COLO668 (cell line): Measurements from ENCODE around the gene LRIG2.
"Not testable (repeated sequence)": the region's sequence is repeated elsewhere in the genome, so short reads cannot be mapped to it uniquely, and the experiment has no call there.

Experiments used
- DNase-seq: peaks from one replicate; lab custom pipeline; 2025; ENCODE audit not compliant: unreplicated experiment; lab: John Stamatoyannopoulos, UW

LRIG2 gene, protein sequence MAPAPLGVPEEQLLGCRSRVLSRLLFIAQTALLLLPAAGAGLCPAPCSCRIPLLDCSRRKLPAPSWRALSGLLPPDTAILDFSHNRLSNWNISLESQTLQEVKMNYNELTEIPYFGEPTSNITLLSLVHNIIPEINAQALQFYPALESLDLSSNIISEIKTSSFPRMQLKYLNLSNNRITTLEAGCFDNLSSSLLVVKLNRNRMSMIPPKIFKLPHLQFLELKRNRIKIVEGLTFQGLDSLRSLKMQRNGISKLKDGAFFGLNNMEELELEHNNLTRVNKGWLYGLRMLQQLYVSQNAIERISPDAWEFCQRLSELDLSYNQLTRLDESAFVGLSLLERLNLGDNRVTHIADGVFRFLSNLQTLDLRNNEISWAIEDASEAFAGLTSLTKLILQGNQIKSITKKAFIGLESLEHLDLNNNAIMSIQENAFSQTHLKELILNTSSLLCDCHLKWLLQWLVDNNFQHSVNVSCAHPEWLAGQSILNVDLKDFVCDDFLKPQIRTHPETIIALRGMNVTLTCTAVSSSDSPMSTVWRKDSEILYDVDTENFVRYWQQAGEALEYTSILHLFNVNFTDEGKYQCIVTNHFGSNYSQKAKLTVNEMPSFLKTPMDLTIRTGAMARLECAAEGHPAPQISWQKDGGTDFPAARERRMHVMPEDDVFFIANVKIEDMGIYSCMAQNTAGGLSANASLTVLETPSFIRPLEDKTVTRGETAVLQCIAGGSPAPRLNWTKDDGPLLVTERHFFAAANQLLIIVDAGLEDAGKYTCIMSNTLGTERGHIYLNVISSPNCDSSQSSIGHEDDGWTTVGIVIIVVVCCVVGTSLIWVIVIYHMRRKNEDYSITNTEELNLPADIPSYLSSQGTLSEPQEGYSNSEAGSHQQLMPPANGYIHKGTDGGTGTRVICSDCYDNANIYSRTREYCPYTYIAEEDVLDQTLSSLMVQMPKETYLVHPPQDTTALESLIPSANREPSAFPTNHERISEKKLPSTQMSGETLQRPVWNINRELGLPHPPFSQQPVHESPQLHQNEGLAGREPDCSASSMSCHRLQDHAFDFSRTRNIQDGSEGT

DNA sequence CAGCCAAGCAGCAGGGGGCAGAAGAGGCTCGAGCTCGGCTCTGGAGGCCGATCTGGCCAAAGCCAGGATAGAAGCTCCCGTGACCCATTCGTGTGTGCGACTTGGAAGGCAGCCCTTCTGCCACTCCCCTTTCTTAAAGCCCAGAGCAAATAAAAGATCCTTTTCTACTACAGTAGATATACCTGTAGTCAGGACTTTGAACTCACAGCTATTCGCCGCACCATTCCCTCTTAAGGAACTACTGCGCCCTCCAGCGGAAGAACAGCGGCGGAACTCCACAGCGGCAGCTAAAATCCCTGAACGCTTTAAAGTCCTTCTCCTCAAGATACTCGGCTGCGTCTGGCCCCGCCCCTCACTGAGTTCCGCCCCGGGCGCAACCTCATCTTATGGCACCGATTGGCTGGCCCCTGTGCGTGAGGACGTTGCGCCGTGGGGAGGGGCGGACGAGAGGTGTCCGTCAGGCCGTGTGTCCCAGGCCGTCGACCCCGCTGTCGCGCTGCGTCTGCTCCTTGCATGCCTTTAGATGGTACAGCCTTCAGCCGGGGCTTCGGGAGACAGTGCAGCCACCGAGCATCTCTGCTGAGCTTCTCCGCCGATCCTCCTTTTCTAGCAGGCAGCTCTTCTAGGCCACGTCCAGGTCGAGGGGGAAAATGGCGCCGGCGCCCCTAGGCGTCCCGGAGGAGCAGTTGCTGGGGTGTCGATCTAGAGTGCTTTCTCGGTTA, at the start of gene LRIG2:
Gene LRIG2, plus strand, starts transcription at position 442 of the 722 bp plus-strand sequence. Its CDS starts 209 bp downstream, at position 651.
- DNase-seq = peak; percentile 97

DNA sequence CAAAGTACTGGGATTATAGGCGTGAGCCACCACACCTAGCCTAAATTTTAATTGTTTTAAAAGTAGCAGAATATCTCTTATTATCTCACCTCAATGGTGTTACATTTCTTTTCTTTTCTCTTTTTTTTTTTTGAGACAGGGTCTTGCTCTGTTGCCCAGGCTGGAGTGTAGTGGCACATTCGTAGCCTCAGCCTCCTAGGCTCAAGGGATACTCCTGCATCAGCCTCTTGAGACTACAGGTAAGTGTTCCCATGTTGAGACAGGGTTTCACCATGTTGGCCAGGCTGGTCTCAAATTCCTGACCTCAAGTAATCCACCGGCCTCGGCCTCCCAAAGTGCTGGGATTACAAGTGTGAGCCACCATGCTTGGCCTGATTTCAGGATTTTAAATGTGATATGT, 49.7 kb upstream of the LRIG2 start:
- not testable (repeated sequence) for DNase-seq

DNA sequence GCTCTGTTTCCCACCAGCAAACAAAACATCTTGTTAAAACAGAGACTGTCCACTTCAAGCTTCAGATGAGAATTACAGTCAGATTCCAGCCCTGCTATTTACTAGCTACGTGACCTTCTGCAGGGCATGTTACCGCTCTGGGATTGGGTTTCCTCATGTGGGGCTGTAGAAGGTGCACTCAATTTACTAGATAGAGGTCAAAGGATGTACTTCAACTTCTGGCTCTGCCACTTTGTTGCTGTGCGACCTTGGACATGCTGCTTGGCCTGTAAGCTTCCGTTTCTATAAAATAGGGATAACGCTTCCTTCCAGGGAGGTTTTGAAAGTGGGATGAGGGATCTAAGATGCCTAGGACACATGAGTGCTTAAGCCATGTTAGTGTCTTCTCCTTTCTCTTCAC, 46.0 kb upstream of the LRIG2 start:
- DNase-seq = no peak

DNA sequence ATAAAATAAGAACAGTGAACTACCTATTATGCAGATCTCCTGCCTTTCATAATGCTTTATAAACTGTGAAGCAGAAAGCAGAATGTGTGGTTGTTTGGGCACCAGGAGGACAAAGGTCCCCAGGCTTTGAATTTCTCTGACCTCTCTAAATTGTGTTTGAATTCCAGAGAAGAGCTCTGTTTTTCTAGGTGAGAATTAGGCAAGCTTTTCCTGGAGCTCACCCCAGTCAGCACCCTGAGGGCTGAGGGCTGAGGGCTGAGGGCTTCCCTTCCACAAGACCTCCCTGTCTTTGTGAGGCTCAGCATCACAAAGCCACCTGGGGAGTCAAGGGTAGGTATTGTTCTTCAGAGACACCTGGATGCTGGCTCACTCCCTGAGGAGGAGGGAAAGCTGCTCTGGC, 45.5 kb upstream of the LRIG2 start:
- DNase-seq = no peak

DNA sequence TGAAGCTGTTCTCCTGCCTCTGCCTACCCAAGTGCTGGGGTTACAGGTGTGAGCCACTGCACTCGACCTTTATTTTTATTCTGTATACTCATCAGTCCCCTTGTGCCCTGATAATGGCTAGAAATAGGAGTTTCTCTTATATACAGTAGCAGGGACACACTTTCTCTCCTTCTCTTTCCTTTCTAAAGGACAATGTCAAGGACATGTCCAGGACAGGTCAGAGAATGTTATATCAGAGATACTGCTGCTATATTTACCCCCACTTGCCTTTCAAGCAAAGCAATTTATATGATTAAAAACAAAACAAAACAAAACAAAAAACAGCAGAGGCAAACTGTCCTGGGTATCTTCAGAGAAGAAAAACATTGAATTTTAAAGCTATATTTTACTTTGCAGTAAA, 43.2 kb upstream of the LRIG2 start:
- no peak for DNase-seq

DNA sequence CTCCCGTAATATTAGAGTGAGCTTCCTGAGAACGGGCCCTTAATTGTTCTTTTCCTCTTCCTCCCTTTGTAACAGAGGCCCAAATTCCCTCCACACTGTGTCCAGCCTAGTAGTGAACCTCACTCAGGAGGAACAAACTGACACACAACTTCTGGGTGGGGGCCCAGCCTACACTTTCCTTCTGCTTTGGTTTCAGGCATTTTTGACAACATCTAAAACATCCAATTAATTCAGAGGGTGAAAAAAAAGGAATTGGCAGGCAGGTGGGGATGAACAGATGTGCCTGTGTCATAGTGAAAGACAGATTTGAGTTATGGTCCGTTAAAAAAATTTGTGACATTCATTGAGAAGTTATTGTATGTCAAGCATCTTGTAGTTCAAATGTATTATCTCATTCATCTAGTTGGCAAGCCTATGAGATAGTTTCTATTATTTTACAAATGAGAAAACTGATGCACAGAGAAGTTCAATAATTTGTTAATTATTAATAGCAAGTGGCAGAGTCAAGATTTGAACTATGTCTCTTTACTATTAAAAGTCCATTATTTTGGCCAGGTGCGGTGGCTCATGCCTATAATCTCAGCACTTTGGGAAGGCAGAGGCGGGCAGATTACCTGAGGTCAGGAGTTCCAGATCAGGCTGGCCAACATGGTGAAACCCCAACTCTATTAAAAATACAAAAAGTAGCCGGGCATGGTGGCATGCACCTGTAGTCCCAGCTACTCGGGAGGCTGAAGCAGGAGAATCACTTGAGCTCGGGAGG, 41.6 kb upstream of the LRIG2 start:
- DNase-seq = no peak

DNA sequence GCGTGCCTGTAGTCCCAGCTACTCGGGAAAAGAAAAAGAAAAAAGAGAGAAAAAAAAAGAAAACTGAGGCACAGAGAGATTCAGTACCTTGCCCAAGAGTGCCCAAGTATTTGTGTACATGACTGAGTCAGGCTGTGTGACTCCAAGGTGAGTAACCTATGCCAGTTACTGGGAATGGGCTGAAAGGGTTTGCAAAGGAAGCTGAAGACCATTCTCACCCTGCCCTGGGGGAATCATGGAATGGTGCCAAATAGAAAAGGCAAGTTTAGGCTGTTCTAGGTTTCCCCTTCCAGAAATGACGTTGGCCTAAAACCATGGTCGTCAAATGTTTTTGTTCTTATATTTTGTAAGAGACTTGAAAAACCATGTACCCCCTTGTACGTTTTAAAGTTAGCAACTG, 37.9 kb upstream of the LRIG2 start:
- DNase-seq = no peak

DNA sequence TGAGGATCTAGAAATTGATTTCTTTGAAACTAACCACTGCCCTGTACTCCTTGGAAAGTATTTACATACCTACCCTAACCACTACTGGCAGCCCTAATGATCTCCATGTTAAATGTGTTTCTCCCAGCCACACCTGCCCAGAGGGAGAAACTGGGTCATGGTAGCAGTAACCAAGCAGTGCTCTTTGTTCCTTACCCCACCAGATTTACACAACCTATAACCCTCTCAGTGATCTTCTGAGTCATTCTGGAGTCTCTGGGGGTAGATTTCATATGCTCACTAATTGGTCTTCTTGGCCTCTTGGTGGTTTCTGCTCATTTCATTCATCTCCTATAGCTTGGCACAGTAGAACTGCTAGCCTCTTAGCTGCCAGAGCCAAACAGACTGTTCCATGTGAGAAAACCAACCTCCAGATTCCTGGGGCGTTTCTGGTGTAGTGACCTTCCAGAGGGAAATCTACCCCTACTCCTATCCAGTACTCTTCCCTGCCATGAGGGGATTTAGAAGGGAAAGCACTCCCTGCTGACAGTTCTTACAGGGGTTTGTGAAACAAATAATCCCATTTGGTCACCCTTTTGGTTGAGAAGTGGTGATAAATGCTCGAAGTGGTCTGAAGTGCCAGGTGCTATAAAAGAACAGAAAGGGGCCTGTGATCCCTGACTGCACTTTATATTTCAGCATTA, 36.2 kb upstream of the LRIG2 start:
- no peak for DNase-seq

DNA sequence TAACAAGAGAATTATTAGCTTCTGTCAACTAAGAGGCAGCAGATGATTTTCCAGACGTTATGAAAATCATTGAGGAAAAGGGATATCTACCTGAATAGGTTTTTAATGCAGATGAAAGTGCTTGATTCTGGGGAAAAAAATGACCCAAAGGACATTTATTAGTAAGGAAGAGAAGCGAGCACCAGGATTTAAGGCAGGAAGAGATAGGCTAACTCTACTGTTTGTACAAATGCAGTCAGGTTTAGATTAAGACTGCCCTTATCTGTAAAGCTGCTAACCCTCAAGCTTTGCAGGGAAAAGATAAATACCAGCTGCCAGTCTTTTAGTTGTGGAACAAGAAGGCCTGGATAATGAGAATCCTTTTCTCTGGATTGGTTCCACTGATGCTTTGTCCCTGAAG, 33.0 kb upstream of the LRIG2 start:
- DNase-seq = no peak

DNA sequence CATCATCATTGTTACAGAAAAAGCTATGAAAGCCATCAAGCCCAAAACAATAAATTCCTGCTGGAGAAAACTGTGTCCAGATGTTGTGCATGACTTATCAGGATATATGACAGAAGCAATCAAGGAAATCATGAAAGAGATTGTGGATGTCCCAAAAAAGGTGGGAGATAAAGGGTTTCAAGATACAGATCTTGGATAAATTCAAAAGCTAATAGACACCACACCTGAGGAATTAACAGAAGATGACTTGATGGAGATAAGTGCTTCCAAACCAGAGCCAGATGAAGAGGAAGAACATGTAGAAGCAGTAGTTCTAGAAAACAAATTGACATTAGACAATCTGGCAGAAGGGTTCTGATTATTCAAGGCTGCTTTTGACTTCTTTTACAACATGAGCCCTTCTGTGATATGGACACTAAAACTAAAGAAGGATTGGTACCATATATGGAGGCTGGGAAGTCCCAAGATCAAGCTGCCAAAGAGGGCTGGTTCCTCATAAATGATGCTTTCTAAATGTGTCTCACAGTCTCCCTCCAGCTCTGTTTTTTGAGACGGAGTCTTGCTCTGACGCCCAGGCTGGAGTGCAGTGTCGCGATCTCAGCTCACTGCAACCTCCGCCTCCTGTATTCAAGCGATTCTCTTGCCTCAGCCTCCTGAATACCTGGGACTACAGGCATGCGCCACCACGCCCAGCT, 32.1 kb upstream of the LRIG2 start:
- DNase-seq = no peak

DNA sequence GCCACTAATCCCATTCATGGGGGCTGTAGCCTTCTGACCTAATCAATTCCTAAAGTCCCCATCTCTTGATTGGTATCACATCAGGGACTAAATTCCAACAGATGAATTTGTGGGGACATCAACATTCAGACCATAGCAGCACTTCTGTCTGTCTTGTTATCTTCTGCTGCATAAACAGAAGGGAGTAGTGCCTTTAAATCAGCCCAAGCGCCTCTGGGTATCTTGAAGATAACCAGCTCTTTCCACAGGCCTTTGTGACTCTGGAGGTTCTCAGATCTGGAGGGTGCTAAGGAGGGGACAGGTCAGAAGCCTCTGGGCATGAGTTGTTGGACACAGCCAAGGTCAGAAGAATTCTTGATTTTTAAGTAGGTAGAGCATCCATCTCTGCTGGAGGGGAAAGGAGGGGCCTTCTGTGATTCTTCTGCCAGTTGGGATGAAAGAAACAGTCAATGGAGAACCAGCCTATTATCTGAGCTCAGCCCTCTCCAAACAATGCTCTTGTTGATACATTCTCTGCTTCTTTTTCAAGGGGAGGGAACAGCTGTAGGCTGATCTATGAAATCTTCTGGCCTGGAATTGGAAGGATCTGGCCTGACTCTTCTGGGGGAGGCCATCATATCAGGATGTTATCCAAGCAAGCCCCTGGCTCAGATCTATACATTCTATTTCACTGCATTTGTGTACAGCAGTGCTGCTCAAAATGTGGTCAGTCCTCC, 31.3 kb upstream of the LRIG2 start:
- no peak for DNase-seq

DNA sequence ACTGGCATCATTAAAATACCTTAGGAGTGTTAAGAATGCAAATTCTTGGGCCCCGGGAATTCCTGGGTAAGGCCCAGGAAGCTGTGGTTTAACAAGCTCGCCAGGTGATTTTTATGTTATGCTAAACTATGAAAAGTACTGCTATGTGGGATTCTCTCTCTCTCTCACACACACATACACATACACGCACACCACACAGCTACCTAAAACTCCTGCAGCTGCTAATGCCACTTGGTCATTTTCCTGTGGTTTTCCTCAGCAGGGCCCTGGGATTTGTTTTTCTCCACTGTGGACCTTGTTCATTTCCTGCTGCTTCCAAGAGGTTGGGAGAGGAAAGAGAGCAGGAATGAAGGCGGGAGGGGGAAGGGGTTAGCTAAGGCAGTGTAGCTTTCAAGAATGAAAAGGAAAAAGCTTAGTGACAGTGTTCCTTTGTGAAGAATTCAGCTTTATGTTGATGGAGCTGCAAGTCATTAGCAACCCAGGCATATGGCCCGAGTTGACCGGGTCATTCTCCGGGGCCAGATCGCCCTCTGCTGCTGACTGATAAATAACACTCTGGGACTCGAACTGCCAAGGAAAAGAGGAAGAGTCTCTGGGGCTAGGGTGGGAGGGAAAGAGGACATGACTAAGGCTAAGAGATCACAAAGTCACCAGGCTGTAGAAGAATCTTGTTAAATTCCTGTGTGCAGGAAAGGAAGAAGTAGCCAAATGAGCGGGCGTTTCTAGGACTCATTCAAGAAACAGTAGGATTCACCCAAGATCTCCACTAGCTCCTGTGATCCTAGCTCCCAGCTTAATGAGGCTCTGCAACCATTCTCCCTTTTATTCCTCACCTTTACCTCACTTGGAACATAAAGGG, 30.5 kb upstream of the LRIG2 start:
- DNase-seq = peak; percentile 41

DNA sequence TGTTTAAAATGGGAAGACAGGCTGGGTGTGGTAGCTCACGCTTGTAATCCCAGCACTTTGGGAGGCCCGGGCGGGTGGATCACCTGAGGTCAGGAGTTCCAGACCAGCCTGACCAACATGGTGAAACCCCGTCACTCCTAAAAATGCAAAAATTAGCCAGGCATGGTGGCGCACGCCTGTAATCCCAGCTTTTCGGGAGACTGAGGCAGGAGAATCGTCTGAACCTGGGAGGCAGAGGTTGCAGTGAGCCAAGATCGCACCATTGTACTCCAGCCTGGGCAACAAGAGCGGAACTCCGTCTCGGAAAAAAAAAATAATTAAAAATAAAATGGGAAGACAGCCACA, 29.9 kb upstream of the LRIG2 start:
- DNase-seq = not testable (repeated sequence)

DNA sequence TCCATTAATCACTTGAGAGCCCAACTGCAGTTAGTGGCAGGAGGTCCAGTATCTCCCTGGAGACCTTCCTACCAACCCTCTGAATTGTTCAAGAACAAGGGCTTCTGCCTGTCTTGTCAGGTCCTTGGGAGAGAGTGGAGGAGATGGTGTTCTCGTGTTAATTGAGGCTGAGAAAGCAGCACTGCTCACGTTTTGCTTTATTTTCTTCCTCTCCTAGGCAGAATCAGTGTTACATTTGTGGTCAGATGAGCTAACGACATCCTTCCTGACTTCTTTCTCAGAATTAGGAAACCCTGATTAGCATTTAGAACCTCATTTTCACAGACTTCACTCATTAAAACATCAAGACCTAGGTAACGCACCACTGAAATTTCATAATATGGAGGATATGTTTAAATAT, 26.4 kb upstream of the LRIG2 start:
- DNase-seq = no peak

DNA sequence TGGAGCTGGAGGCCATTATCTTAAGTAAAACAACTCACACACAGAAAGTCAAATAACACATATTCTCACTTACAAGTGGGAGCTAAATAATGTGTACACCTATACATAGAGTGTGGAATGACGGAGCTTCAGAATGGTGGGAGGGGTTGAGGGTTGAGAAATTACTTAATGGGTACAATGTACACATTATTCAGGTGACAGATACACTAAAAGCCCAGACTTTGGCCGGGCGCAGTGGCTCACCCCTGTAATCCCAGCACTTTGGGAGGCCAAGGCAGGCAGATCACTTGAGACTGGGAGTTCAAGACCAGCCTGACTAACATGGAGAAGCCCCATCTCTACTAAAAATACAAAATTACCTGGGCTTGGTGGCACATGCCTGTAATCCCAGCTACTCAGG, 24.9 kb upstream of the LRIG2 start:
- no peak for DNase-seq

DNA sequence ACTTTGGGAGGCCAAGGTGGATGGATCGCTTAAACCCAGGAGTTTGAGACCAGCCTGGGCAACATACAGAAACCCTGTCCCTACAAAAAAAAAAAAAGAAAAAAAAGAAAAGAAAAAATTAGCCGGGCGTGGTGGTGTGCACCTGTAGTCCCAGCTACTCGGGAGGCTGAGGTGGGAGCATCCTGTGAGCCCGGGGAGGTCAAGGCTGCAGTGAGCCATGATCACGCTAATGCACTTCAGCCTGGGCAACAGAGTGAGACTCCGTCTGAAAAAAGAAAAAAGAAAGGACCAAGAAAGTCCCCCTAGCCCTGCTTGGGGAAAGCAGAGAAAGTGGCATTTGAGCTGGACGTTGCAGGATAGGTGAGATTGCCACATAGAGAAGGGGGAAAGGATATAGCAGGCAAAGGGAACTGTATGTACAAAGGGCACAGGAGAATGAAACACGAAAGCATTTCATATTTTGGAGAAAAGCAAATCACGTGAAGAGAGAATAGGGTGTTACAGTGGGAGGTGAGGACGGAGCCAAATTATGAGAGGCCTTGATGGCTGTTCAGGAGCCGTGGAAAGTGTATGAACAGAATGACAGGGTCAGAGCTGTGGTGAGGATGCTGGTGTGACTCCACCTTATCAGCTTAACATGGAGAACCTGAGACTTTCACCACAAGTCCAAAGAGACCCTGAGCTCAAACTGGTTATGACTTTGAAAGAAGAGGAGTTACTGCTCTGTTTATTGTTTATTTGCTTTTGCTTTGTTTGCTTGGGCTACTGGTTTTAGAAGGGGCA, 19.5 kb upstream of the LRIG2 start:
- DNase-seq = no peak

DNA sequence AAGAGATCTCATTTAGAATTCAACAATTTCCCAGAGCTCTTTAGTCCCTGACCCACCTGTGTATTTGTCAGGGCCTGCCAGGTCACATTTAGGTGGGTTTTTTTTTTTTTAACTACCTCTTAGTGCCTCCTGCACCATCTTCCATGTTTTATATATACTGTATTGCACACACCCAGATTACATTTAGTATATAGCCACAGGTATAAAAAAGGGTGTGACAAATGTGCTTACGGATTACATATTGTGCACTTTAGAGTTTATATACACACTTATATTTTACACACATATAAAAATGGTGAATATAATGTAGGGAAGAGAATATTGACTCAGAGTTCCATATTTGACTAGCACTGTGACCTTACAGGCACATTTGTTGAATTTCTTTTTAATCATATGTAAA, 17.4 kb upstream of the LRIG2 start:
- no peak for DNase-seq
